ENCODE measurements around the gene CERS6. TPM values are rescaled to one million over a fixed set of nuclear protein-coding genes. Genes with fewer than 3 reads are reported as not detected.

Gene CERS6
- total RNA-seq, 4 donors from 2014 or later = 17.6 to 31.1 (median 24.1) TPM

- Histone ChIP-seq H3K4me1 (no peaks in the 10 kb centered on the region), H3K36me3 (peaks cover 0 to 29% (median 0%) of the 10 kb centered on the region in 3 donors), H3K27ac (no peak overlapping the region), H3K9me3 (no peaks in the 10 kb centered on the region), H3K27me3 (no peaks in the 10 kb centered on the region), H3K4me3 (no peak overlapping the region)
- DNase-seq = no peak
- 63 to 81% methylated on average over 5 of the region's 5 CpGs for WGBS, 2 donors
- TF ChIP-seq POLR2A (IDR thresholded peaks at IDR 0.05) (no peak), CTCF (IDR thresholded peaks at IDR 0.05) (no peak)
- intact Hi-C loops (cut with DNase I) = no loop called here
These were observed 271.9 kb downstream of the CERS6 start for GRCh38 chr2:168727904-168728470.

GRCh38 chr2:168729455-168729854 lies 273.4 kb downstream of the CERS6 start:
- Histone ChIP-seq H3K4me3 (no peak overlapping the region), H3K4me1 (no peaks in the 10 kb centered on the region), H3K36me3 (peaks cover 0 to 19% (median 0%) of the 10 kb centered on the region in 3 donors), H3K9me3 (no peaks in the 10 kb centered on the region), H3K27me3 (no peaks in the 10 kb centered on the region), H3K27ac (no peak overlapping the region)
- TF ChIP-seq CTCF (IDR thresholded peaks at IDR 0.05) (no peak), POLR2A (IDR thresholded peaks at IDR 0.05) (no peak)
- intact Hi-C loops (cut with DNase I) = no loop called here
- WGBS, 2 donors = 94 to 96% methylated on average over 2 of the region's 2 CpGs
- DNase-seq = no peak

GRCh38 chr2:168730344-168730743 lies 274.3 kb downstream of the CERS6 start:
- H3K27ac ChIP-seq = no peak overlapping the region
- TF ChIP-seq POLR2A (IDR thresholded peaks at IDR 0.05) (no peak), CTCF (IDR thresholded peaks at IDR 0.05) (no peak)
- intact Hi-C loops (cut with DNase I) = no loop called here
- no peak for DNase-seq
- no peak overlapping the region for H3K4me3 ChIP-seq
- no peaks in the 10 kb centered on the region for H3K4me1 ChIP-seq
- H3K9me3 ChIP-seq = no peaks in the 10 kb centered on the region
- H3K36me3 ChIP-seq = peaks cover 0 to 11% (median 0%) of the 10 kb centered on the region in 3 donors
- 70 to 77% methylated on average over 4 of the region's 4 CpGs for WGBS, 2 donors
- no peaks in the 10 kb centered on the region for H3K27me3 ChIP-seq

- TF ChIP-seq POLR2A (IDR thresholded peaks at IDR 0.05) (no peak), CTCF (IDR thresholded peaks at IDR 0.05) (no peak)
- no peak for DNase-seq
- WGBS, 2 donors = 53 to 64% methylated on average over 2 of the region's 2 CpGs
- H3K27me3 ChIP-seq = no peaks in the 10 kb centered on the region
- no peak overlapping the region for H3K27ac ChIP-seq
- H3K36me3 ChIP-seq = peaks cover 0 to 11% (median 0%) of the 10 kb centered on the region in 3 donors
- H3K9me3 ChIP-seq = no peaks in the 10 kb centered on the region
- intact Hi-C loops (cut with DNase I) = no loop called here
- H3K4me3 ChIP-seq = no peak overlapping the region
- no peaks in the 10 kb centered on the region for H3K4me1 ChIP-seq
These were observed 274.9 kb downstream of the CERS6 start for GRCh38 chr2:168731002-168731401.

GRCh38 chr2:168731616-168732015 lies 275.5 kb downstream of the CERS6 start:
- intact Hi-C loops (cut with DNase I) = no loop called here

More at GRCh38 chr2:168731616-168732015, 275.5 kb downstream of the CERS6 start:
- Histone ChIP-seq H3K36me3 (peaks cover 0 to 11% (median 0%) of the 10 kb centered on the region in 3 donors), H3K4me3 (no peak overlapping the region), H3K27ac (no peak overlapping the region), H3K9me3 (no peaks in the 10 kb centered on the region), H3K27me3 (no peaks in the 10 kb centered on the region), H3K4me1 (no peaks in the 10 kb centered on the region)
- no peak for DNase-seq
- TF ChIP-seq POLR2A (IDR thresholded peaks at IDR 0.05) (no peak), CTCF (IDR thresholded peaks at IDR 0.05) (no peak)
- WGBS, 2 donors = 60 to 64% methylated on average over 3 of the region's 3 CpGs

All from esophagus squamous epithelium (tissue), 5 donors.